Measurements from ENCODE around the gene GSC2.
A peak's percentile ranks its signal among the peaks of the same experiment; 100 is the strongest.
"Not testable (repeated sequence)": the region's sequence is repeated elsewhere in the genome, so short reads cannot be mapped to it uniquely, and the experiment has no call there.

Gene GSC2

DNA sequence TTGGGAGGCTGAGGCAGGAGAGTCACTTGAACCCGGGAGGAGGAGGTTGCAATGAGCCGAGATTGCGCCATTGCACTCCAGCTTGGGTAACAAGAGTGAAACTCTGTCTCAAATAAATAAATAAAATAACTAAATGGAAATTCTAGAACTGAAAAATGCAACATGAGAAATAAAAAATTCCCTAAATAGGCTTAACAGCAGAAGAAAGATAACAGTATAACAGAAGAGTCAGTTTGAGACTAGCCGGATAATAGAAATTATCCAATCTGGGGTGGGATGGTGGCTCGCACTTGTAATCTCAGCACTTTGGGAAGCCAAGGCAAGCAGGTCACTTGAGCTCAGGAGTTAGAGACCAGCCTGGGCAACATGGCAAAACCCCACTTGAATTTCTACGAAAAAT lies 14.3 kb upstream of the GSC2 start:
- no peak overlapping the region for H3K9ac ChIP-seq (ENCODE audit: insufficient read length, low read depth)
- TF ChIP-seq SUZ12 (IDR thresholded peaks at IDR 0.05; ENCODE audit: extremely low read depth, insufficient read depth, insufficient read length) (no peak), ZNF274 (IDR thresholded peaks at IDR 0.05; ENCODE audit: low read depth, low read length) (no peak), YY1 (IDR thresholded peaks at IDR 0.05; ENCODE audit: insufficient read depth, insufficient read length) (no peak)
- peaks cover 30% of the 10 kb centered on the region for H3K27me3 ChIP-seq (ENCODE audit: insufficient read depth, insufficient read length)
- H3K4me1 ChIP-seq (ENCODE audit: insufficient read depth, insufficient read length), result no peaks in the 10 kb centered on the region
- H3K4me3 ChIP-seq (ENCODE audit: insufficient read length, low read depth), result no peak overlapping the region
- no peaks in the 10 kb centered on the region for H3K36me3 ChIP-seq (ENCODE audit: insufficient read depth, insufficient read length, low read length)
- no peaks in the 10 kb centered on the region for H3K9me3 ChIP-seq (ENCODE audit: insufficient read depth, low read length)
- no peak for DNase-seq (ENCODE audit: low read depth, low spot score)

DNA sequence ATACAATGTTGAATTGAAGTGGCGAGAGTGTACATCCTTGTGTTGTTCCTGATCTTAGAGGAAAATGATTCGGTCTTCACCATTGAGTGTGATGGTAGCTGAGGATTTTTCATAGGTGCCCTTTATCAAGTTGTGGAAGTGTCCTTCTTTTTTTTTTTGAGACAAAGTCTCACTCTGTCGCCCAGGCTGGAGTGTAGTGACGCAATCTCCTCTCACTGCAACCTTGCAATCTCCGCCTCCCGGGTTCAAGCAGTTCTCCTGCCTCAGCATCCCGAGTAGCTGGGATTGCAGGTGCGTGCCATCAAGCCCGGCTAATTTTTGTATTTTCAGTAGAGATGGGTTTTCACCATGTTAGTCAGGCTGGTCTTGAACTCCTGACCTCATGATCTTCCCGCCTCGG lies 8.6 kb upstream of the GSC2 start:
- not testable (repeated sequence) for H3K4me3 ChIP-seq (ENCODE audit: insufficient read length, low read depth); H3K4me1 ChIP-seq (ENCODE audit: insufficient read depth, insufficient read length); DNase-seq (ENCODE audit: low read depth, low spot score); H3K36me3 ChIP-seq (ENCODE audit: insufficient read depth, insufficient read length, low read length); H3K27me3 ChIP-seq (ENCODE audit: insufficient read depth, insufficient read length); H3K9me3 ChIP-seq (ENCODE audit: insufficient read depth, low read length); H3K9ac ChIP-seq (ENCODE audit: insufficient read length, low read depth)

DNA sequence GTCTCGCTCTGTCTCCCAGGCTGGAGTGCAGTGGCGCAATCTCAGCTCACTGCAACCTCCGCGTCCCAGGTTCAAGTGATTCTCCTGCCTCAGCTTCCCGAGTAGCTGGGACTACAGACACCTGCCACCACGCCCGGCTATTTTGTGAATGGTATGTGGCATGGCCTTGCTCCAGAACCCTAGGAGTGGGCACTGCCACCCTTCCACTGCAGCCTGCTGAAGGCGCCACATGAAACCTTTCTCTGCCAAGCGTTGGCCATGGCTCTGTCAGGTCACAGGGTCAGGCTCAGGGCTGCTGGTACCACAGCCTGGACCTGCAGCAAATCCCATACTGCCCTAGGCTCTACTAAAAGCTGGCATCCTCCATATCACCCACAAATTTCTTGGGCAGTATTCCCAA lies 6.0 kb upstream of the GSC2 start:
- not testable (repeated sequence) for H3K9ac ChIP-seq (ENCODE audit: insufficient read length, low read depth); DNase-seq (ENCODE audit: low read depth, low spot score); H3K4me3 ChIP-seq (ENCODE audit: insufficient read length, low read depth); H3K36me3 ChIP-seq (ENCODE audit: insufficient read depth, insufficient read length, low read length); H3K9me3 ChIP-seq (ENCODE audit: insufficient read depth, low read length); H3K4me1 ChIP-seq (ENCODE audit: insufficient read depth, insufficient read length)
- peaks cover 26% of the 10 kb centered on the region for H3K27me3 ChIP-seq (ENCODE audit: insufficient read depth, insufficient read length)

DNA sequence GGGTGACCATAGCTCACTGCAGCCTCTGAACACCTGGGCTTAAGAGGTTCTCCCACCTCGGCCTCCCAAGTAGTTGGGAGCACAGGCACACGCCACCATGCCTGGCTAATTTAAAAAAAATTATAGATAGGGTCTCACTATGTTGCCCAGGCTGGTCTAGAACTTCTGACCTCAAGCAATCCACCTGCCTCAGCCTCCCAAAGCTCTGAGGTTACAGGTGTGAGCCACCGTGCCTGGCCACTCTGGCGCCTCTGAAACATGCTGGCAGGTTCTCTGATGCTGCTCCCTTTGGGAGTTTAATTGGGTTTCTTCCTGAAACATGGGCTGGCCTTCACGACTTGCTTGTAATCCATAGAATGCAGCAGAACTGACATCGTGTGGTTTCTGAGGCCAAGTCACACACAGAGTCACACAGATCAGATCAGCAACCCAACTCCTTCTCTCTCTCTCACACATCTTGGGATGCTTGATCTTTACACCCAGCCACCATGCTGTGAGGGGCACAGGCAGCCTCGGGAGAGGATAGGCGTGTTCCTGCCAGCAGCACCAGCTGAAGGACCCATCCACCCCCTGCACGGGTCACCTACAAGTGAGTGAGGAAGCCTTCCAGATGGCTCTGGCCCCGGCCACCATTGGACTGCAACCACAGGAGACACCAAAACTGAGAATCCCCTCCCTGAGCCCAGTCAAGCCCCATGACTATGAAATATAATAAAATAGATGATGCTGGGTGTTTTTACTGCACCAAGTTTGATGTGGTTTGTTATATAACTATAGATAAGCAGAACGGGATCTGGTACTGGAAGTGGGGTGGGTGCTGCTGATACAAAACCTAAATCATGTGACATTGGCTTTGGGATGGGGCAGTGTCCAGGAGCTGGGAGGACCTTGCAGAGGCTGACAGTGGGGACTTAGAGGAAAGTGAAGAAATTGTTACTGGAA lies 3.1 kb upstream of the GSC2 start:
- Histone ChIP-seq H3K27me3 (ENCODE audit: insufficient read depth, insufficient read length) (peaks cover 51% of the 10 kb centered on the region), H3K9ac (ENCODE audit: insufficient read length, low read depth) (no peak overlapping the region), H3K36me3 (ENCODE audit: insufficient read depth, insufficient read length, low read length) (no peaks in the 10 kb centered on the region), H3K4me3 (ENCODE audit: insufficient read length, low read depth) (no peak overlapping the region), H3K4me1 (ENCODE audit: insufficient read depth, insufficient read length) (no peaks in the 10 kb centered on the region), H3K9me3 (ENCODE audit: insufficient read depth, low read length) (no peaks in the 10 kb centered on the region)
- TF ChIP-seq YY1 (IDR thresholded peaks at IDR 0.05; ENCODE audit: insufficient read depth, insufficient read length) (no peak), ZNF274 (IDR thresholded peaks at IDR 0.05; ENCODE audit: low read depth, low read length) (no peak), SUZ12 (IDR thresholded peaks at IDR 0.05; ENCODE audit: extremely low read depth, insufficient read depth, insufficient read length) (no peak)
- no peak for DNase-seq (ENCODE audit: low read depth, low spot score)

DNA sequence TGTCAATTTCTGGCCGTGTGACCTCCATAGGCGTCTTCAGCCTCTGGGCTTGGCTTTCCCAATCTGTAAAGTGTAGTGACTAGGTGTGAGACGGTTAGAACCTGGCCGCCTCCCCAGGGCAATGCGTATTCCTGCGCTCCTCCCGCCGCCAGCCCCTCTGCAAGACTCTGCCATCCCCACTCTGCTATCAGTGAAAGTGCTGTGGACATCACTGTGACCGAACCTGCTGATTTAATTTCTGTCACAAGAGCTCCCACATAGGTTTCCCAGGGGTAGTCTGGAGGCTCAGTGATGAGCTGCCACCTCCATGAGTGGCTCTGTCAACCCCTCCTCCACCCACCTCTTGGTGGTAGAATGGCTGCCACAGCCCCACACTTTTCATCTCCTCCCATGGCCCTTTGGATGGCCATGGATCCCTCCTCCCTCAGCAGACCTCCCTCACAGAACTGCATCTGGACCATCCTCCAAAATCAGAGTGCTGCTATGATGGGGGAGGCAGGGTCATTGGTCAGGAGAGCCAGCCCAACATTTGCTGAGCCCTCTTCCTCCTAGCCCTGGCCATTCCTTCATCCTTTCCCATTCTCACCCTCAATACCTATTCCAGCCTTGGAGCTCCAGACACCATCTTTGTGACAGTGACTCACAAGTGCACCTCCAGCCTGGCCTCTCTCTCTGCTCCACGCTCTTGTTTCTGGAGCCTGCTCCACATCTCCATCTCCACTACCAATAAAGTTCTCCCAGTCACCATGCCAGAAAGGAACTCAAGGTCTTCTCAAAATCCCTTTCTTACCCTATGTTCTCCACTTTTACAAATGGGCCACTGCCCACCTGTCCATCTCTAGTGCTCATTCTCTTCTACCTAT lies 1.5 kb upstream of the GSC2 start:
- TF ChIP-seq ZNF274 (IDR thresholded peaks at IDR 0.05; ENCODE audit: low read depth, low read length) (no peak), SUZ12 (IDR thresholded peaks at IDR 0.05; ENCODE audit: extremely low read depth, insufficient read depth, insufficient read length) (no peak), YY1 (IDR thresholded peaks at IDR 0.05; ENCODE audit: insufficient read depth, insufficient read length) (no peak)
- no peak overlapping the region for H3K4me3 ChIP-seq (ENCODE audit: insufficient read length, low read depth)
- H3K4me1 ChIP-seq (ENCODE audit: insufficient read depth, insufficient read length), result peaks cover 4% of the 10 kb centered on the region
- no peak for DNase-seq (ENCODE audit: low read depth, low spot score)
- H3K9ac ChIP-seq (ENCODE audit: insufficient read length, low read depth), result no peak overlapping the region
- peaks cover 59% of the 10 kb centered on the region for H3K27me3 ChIP-seq (ENCODE audit: insufficient read depth, insufficient read length)
- H3K9me3 ChIP-seq (ENCODE audit: insufficient read depth, low read length), result no peaks in the 10 kb centered on the region
- no peaks in the 10 kb centered on the region for H3K36me3 ChIP-seq (ENCODE audit: insufficient read depth, insufficient read length, low read length)

DNA sequence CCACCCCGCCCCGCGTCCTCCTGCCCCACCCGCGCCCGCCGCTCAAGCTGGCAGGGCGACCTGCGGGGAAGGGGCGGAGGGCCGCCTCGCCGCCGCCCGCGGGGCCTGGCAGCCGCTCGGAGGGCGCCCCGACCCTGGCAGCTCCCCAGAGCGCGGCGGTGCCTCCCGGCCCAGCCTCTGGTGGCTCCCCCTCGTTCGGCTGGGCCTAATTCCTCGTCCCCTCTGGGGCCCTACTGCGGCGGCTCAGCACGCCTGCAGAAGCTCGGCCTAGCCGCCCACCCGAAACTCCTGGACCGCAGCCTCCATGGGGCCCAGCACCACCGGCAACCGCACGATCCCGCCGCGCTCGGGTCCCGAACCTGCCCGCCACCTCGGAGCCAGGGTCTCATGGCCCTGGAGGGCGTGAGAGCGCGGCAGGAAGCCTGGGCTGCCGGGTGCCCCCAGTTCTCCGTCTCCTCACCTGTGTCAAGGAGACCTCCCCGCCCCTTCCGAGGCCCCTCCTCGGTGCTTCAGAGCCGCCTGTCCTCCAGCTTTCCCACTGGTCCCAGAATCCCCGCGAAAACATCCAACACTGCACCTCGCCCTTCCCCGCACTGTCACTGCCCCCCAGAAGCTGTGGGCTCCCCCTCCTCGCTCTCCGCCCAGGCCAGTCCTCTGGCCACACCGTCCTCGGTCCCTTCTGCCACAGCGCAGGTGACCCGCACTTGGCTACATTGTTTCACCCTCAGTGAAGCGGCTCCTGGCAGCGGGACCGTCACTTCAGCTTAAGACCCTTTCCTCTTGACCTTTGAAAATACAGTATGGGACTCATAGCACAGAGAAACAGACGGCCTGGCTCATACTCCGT lies 613 bp upstream of the GSC2 start:
- DNase-seq (ENCODE audit: low read depth, low spot score), result no peak
- Histone ChIP-seq H3K27me3 (ENCODE audit: insufficient read depth, insufficient read length) (peaks cover 59% of the 10 kb centered on the region), H3K9ac (ENCODE audit: insufficient read length, low read depth) (peak overlapping the region; percentile 36), H3K9me3 (ENCODE audit: insufficient read depth, low read length) (no peaks in the 10 kb centered on the region), H3K4me1 (ENCODE audit: insufficient read depth, insufficient read length) (peaks cover 4% of the 10 kb centered on the region), H3K36me3 (ENCODE audit: insufficient read depth, insufficient read length, low read length) (no peaks in the 10 kb centered on the region), H3K4me3 (ENCODE audit: insufficient read length, low read depth) (peak overlapping the region; percentile 40)
- TF ChIP-seq YY1 (IDR thresholded peaks at IDR 0.05; ENCODE audit: insufficient read depth, insufficient read length) (no peak), ZNF274 (IDR thresholded peaks at IDR 0.05; ENCODE audit: low read depth, low read length) (no peak), SUZ12 (IDR thresholded peaks at IDR 0.05; ENCODE audit: extremely low read depth, insufficient read depth, insufficient read length) (peak; percentile 70)

Measured in NT2/D1 (cell line).